Forelimb muscle (tissue), 1 donor: ENCODE data around the gene PALMD. TPM values are rescaled to one million over a fixed set of nuclear protein-coding genes. Genes with fewer than 3 reads are reported as not detected.

Experiments used
- polyA plus RNA-seq: library from polyadenylated mRNA; unstranded; fragments of 120-200 nt; gene quantifications from one replicate; pipeline ENCODE4 v1.2.1, GENCODE V29; 2013; ENCODE audit not compliant: insufficient read length

The PALMD gene
- polyA plus RNA-seq, 1 donor: 107 TPM

Other genes starting within 250 kb of the PALMD start
- gene FRRS1, start 120.5 kb downstream of the PALMD start, polyA plus RNA-seq: 3.9 TPM
- gene AGL, start 204.2 kb downstream of the PALMD start, polyA plus RNA-seq: 284 TPM